ENCODE data around the gene NUFIP2.
"Not testable (repeated sequence)": the region's sequence is repeated elsewhere in the genome, so short reads cannot be mapped to it uniquely, and the experiment has no call there.

NUFIP2 gene

DNA sequence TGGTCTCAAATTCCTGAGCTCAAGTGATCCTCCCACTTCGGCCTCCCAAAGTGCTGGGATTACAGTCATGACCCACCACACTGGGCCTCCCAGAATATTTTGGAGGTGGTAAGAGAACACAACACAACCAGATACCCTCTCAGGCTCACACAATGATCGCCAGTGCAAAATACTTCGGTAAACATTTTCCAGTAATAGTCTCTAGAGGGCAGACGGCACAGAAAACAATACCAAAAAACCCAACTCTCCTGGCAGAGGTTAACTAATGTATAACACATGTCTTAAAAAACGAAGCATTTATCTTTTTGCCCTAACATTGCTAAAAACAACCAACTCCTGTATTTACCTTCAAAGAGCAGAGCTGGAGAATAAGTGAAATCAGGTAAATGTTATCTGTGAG, 10.5 kb downstream of the NUFIP2 start:
- DNase-seq (ENCODE audit: low read depth in 1 of 2, low spot score in 1 of 2): no peak

DNA sequence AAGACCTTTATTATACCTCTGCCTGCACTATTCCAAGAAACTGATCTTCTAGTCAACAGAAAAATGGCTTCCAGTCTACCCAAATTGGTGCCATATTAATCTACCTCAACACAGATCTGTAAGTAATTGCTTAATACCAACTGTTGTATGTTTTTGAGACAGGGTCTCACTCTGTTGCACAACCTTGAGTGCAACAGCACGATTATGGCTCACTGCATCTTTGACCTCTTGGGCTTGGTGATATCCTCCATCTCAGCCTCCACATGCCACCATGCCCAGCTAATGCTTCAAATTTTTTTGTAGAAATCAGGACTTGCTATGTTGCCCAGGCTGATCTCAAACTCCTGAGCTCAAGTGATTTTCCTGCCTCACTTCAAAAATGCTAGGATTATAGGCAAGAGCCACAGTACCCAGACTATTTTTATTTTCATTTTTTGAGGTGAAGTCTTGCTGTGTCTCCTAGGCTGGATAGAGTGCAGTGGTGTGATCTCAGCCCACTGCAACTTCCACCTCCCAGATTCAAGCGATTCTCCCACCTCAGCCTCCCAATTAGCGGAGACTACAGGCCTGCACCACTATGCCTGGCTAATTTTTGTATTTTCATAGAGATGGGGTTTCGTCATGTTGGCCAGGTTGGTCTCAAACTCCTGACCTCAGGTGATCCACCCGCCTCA, 14.4 kb downstream of the NUFIP2 start:
- DNase-seq (ENCODE audit: low read depth in 1 of 2, low spot score in 1 of 2): no peak

DNA sequence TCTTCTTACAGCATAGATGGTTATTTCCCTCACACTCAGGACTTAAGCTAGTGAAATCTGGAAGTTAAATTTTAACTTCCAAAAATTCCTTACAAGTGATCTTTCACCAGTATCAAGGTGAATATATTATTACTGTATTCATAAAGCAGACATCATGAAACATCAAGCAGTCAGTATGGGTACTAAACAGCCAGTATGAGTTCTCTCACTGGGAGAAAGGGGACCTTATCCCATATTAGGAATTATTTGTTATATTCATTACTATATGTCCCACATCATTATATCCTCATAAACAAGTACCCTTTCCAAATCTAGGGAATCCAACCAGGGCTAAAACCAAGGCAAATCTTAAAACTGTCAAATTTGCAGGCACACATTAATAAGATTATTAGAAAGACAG, 15.3 kb downstream of the NUFIP2 start:
- no peak for DNase-seq (ENCODE audit: low read depth in 1 of 2, low spot score in 1 of 2)

DNA sequence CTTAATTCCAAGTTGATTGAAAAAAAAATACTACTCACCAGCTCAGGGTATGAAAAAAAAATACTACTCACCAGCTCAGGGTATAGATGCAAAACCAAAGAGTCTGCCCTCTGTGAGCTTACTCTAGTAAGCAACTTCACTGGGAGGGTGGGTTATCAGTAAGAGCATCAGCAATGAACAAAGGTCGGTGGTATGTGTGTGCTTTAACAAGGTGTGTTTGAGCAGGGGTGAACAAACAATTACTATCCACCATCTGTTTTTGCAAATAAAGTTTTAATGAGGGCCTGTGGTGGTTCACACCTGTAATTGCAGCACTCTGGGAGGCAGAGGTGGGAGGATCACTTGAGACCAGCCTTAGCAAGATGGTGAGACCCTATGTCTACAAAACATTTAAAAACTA, 20.0 kb downstream of the NUFIP2 start:
- no peak for DNase-seq (ENCODE audit: low read depth in 1 of 2, low spot score in 1 of 2)

DNA sequence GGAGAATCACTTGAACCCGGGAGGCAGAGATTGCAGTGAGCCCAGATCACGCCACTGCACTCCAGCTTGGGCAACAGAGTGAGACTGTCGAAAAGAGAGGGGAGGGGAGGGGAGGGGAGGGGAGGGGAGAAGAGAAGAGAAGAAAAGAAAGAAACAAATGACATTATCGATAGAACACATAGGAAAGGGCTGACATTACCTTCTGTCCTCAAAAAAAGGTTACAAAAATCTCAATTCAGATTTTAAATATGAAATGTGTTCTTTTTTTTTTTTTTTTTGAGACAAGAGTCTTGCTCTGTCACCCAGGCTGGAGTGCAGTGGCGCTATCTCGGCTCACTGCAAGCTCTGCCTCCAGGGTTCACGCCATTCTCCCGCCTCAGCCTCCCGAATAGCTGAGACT, 22.0 kb downstream of the NUFIP2 start:
- DNase-seq (ENCODE audit: low read depth in 1 of 2, low spot score in 1 of 2): not testable (repeated sequence)

DNA sequence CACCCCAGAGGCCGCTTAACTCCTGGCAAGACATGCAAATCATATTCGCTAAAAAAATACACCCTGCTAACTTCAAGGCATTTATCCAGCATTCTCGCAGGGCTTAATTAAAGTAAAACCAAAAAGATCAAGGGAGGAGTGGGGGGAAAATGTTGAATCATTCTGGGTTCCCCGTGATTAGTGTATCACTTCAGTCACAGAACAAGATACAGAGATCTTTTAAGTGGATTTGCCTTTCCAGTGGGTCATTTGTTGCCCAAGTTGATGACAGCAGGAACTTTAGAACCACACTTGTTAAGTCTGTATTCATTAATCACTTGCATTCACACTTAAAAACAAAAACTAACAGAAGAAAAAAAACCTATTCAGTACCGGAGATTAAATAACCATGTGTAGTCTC, 30.0 kb downstream of the NUFIP2 start:
- DNase-seq (ENCODE audit: low read depth in 1 of 2, low spot score in 1 of 2): no peak

DNA sequence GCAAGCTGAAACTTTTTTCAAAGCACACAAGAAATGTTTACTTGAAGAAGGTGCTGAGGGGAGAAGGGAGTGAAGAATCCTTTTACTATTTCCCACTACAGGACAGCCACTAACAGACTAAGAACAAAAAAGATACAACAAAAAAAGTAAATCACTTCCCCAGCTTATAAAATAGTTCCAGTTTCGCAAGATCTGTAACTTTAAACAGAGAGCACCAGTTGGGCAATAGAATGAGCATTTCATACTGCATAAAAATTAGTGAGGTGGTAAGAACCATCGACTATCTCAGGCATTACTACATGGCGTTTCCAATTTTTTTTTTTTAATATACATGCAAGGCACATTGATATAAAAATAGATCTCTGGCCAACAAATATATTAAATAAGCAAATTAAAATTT, 36.2 kb downstream of the NUFIP2 start:
- DNase-seq (ENCODE audit: low read depth in 1 of 2, low spot score in 1 of 2): no peak

DNA sequence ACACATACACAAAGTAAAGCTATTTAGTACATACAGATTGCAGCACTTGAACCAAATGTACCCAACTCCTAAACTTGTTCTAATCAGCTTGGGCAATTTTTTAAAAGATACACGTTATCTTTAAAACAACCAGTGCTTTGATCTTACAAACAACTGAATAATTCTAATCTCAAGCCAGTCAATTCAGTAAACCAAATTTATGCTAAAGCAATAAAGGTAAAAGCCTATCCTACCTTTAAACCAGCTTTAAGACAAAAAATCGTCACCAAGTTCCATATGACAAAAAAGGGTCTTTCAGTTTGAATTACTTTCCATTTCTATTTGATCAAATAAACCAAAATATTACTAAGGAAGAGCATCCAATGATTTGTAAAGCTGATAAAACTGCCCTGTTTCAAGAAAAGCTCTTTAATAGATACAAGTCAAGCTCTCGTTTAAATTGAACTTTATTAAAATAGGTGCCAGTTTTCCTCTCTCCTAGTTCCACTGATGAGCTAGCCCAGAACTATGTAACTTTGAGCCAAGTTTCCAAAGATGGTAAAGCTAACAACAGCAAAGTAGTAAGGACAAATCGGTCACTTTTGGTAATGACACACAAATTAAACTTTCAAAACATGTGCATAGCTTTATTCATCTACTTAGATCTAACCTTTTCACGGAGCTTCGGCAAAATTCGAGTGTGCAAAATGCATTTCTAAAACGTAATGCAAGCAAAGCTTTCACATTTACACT, 37.0 kb downstream of the NUFIP2 start:
- no peak for DNase-seq (ENCODE audit: low read depth in 1 of 2, low spot score in 1 of 2)

DNA sequence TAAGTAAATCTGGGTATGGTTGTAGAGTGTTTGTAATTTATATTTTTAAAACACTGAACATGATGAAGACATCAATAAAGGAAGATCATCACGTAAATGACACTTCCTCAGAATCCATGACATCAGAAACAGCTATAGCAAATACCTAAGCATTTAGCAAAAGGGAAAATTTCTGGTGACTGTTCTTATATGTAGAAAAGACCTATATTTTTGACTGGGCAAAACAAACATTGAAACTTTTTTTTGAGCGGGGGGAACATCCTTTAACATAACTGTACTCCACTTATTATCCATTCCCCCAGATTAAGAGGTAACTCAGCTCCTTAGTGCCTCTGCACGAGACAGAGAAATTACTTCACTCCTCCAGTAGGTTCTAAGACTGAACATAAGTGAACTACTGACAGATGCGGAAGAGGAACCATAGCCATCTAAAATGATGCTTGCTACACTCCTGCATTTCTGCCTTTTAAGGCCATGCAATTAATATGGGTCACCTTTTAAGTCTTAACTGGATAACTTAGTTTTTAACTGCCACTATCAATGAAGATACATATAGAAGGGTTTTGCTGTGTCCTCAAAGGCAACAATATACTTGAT, 37.9 kb downstream of the NUFIP2 start:
- no peak for DNase-seq (ENCODE audit: low read depth in 1 of 2, low spot score in 1 of 2)

DNA sequence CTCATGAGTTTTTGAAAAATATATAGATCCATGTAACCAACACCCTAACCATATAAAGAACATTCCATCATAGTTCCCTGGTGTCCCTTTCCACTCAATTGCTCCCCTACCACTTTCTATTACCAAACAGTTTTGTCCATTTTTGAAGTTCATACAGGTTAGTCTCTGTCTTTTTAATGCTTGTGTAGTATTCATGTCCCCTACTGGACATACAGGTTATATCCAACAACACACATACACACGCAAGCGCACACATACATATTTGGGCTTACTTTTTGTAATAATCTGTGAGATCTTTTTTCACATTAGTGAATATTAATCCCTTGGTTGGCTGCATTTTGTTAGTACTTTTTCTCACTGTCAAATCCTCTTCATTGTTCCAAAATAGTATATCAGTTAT, 40.9 kb downstream of the NUFIP2 start:
- no peak for DNase-seq (ENCODE audit: low read depth in 1 of 2, low spot score in 1 of 2)

DNA sequence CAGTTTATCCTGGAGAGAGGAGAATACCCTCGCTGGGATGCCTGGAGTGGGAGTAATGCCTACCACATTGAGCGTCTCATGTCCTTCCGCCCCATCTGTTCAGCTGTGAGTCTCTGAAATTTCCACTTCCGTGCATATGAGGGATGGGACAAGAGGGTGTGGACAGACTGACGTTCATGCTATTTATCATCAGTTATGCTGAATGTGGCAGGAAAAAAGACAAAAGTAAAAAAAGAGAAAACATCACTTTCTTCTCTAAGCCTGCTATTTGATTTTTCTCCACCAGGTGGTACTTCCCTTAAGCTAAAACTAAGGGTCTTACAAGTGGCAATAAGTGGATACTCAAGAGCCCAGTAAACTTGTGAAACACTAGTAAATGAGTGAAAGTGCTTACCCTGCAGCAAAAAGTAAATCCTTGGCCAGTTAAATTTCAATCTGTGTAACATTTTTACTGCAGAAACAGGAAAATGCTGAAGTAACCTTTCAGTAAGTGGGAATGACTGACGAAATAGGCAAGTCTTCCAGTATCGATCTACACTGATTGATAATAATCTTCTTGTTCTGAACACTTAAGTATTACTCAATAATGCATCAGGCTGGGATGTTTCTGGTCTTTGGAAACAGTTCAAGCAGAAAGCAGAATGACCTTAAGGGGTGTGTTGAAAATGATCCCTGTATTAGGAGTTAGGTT, 41.7 kb downstream of the NUFIP2 start:
- no peak for DNase-seq (ENCODE audit: low read depth in 1 of 2, low spot score in 1 of 2)

DNA sequence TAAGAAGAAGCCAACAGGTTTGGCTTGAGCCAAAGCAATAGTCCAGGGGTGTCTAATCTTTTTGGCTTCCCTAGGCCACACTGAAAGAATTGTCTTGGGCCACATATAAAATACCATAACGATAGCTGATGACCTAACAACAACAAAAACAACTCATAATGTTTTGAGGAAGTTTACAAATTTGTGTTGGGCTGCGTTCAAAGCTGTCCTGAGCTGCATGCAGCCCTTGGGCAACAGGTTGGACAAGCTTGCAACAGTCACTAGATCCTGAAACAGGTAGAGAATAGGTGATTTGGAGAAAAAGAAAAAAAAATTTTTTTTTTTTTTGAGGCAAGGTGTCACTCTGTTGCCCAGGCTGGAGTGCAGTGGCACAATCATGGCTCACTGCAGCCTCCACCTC, 42.8 kb downstream of the NUFIP2 start:
- no peak for DNase-seq (ENCODE audit: low read depth in 1 of 2, low spot score in 1 of 2)

DNA sequence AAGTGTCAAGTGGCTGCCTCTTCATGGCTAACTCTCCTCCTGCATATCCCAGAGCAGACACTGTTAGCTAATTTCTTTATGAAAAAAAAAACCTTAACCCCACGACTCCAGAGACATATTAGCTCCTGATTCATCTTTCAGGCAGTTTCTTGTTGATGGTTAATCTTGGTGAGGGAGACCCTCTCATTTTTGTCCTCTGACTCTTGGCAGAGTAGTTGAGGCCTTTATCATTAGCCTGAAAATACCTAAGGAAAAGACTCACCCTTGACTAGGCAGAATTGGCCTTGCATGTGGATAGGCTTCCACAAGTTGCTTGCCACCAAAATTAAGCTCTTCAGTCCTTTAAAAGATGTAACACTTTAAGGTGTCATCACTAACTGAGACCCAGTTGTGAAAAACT, 43.3 kb downstream of the NUFIP2 start:
- DNase-seq (ENCODE audit: low read depth in 1 of 2, low spot score in 1 of 2): no peak

DNA sequence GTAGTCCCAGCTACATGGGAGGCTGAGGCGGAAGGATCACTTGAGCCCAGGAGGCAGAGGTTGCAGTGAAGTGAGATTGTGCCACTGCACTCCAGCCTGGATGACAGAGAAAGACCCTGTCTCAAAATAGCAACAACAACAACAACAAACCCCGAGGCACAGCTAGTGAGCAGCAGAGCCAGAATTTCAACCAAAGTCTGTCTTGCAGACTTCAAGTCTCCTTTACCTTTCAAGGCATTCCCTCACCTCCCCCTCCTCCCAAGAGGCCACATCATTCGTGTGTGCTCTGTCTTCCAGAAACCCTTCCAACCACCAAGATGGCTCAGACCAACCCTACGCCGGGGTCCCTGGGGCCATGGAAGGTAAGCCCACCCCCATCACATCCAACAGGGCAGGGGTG, 45.1 kb downstream of the NUFIP2 start:
- DNase-seq (ENCODE audit: low read depth in 1 of 2, low spot score in 1 of 2): no peak

DNA sequence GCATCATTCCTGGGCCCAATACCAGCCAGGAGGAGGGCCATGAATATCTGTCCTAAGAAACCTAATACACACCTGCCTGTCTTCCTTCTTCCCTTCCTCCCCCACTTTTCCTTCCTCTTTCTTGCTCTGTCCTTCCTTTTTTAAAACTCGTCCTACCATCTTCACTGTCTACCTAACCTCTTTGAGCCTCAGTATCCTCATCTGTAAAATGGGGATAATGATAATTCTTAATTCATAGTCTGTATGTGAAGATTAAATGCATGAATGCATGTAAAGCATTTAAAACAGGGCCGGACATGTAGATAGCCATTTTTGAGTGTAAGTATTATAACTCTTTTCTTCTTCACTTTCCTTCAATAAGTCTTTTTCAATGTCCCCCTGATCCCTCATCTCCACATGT, 46.7 kb downstream of the NUFIP2 start:
- no peak for DNase-seq (ENCODE audit: low read depth in 1 of 2, low spot score in 1 of 2)

DNA sequence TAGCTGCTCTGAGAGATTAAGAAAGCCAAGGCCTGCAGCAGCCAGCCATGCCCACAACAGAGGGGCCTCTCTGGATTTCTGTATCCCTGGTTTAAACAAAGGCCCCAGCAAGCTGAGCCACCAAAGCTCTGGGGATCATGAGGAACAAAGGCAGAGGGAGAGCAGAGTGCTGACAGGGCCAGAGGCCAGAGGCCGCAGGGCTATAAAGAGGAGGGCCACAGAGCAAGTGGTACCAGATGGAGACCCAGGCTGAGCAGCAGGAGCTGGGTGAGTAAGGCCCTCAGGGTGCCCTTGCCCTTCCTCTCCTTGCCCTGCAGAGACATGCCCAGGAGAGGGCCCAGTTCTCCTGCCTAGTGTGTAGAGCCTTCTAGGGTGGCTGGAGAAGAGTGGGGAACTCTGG, 47.3 kb downstream of the NUFIP2 start, which contains the start of gene CRYBA1:
Gene CRYBA1 (plus strand): TSS at position 232 of the 400 bp plus-strand sequence. CDS start 5 bp downstream, at position 237.
- DNase-seq (ENCODE audit: low read depth in 1 of 2, low spot score in 1 of 2): no peak

DNA sequence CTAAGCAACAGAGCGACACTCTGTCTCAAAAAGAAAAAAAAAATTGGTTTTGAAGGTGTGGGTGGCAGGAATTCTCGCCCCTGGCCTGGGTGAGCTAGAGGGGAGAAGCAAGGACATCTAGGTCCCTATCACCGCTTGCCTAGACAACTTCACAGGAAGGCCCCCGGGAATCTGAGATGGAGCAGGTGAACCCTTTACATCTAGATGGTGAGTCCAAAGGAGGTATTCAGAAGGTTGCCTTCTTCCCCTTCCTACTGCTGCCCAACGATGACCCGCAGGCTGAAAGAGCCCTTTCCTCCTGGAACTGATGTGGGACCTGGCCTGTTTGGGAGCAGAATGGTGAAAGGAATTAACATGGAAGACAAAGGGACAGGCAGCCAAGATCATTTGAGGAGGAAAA, 48.5 kb downstream of the NUFIP2 start:
- DNase-seq (ENCODE audit: low read depth in 1 of 2, low spot score in 1 of 2): no peak

DNA sequence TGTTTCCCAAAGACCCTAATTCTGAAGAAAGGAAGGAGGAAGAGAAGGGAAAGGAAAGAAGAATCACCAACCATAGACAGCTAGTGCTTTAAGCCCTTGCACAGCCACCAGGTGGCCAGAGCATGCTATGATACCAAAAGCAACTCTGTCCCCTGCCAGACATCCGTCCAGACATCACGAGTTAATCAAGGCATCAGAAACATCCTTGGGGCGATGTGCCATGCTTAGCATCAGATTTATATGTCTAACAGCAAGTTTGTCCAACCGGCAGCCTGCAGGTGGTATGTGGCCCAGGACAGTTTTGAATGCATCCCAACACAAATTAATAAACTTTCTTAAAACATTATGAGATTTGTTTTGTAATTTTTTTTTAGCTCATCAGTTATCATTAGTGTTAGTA, 50.2 kb downstream of the NUFIP2 start:
- DNase-seq (ENCODE audit: low read depth in 1 of 2, low spot score in 1 of 2): no peak

DNA sequence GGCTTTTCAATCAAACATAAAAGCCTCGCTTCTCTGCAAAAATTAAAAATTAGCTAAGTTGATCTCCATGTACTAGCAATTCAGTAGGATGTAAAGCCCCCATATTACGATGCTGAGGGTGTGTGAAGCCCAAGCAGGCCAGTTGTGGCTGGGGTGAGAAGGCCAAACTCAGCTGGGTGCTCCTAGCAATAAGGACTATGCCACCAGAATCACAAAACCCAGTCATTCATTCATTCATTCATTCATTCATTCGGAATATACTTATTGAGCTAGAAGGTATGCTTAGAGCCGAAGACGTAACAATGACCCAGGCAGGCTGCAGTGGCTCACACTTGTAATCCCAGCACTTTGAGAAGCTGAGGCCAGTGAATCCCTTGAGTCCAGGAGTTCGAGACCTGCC, 51.2 kb downstream of the NUFIP2 start:
- no peak for DNase-seq (ENCODE audit: low read depth in 1 of 2, low spot score in 1 of 2)

DNA sequence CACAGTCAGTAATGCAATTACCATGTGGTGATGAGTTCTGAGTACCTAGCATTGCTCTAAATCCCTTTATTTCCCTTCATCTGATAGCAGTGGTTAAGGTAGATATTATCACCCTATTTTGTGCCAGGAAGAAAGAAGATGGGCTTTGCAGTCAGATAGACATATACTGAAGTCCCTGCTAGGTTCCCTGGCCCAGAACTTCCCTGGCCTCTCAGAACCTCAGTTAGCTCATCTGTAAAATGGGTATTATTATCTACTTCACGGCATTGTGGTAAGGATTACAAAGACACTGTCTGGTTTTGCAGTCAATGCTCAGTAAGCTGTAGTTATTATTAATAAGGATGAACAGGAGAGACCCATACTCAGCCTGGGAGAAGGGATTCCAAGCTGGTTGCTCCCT, 51.9 kb downstream of the NUFIP2 start:
- DNase-seq (ENCODE audit: low read depth in 1 of 2, low spot score in 1 of 2): no peak

DNA sequence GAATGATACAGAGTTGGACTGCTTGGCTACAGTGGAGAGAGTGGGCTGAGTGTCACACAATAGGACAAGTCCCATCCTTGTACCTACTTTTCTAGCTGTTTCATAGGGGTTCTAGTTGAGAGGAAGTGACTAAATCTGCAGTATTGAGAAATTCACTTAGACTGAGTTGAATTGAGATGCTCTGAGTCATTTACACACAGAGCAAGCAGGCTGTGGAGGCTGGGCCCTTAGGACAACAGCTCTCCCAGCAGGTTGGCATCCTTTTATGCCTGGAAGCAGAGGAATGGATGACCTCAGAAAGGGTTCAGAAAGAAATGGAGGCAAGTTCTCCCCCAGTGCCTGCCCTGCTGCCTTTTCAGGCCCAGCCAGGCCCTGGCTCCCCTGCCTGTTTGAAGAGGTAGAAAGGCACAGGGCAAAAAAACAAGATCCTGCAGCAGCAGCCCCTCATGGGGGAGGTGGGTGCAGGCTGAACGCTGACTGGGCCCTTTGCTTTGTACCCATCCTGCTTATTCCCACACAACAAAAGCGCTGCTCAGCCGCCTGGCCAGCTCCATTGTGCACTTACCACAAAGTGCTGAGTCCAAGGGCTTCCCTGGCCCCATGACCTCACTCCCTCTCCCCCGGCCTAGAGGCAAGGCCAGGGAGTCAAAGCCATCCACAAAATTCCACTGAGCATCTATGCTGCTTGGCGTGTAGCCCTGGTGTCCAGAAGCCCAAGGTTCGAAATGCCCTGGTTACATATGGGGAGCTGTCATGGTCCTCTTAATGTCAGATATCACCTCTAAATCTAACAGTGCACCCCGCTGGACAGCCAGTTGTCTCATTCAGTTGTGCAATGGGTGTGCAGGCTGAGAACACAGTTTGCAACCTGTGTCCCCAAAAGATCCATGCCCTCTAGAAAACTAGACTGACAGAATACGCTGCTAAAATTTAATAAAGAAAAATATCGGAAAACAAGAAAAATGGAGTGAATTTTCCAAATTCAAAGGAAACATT, 52.7 kb downstream of the NUFIP2 start:
- no peak for DNase-seq (ENCODE audit: low read depth in 1 of 2, low spot score in 1 of 2)

Measured in activated T-helper 1 cell treated with anti-CD3 and anti-CD28 coated beads, Interleukin-2, amount 50 U/mL, for 16 hours (primary cell).